Hepatic stellate cell (primary cell): ENCODE measurements around the gene DNAH17.

Experiments
- DNase-seq: peaks from one replicate; pipeline ENCODE4 v3.0.0; 2011; ENCODE audit warnings: low spot score

DNAH17 gene

GRCh38 chr17:78411241-78411857, 165.8 kb downstream of the DNAH17 start:
- no peak for DNase-seq

- DNase-seq, result no peak
These were observed 167.8 kb downstream of the DNAH17 start for GRCh38 chr17:78409191-78409928.

- DNase-seq, result no peak
These were observed 168.6 kb downstream of the DNAH17 start for GRCh38 chr17:78408476-78409050.

GRCh38 chr17:78407387-78408000, 169.7 kb downstream of the DNAH17 start:
- no peak for DNase-seq

GRCh38 chr17:78406920-78407319, 170.3 kb downstream of the DNAH17 start:
- DNase-seq, result no peak

GRCh38 chr17:78406396-78406795, 170.8 kb downstream of the DNAH17 start:
- DNase-seq, result no peak

- DNase-seq, result no peak
These were observed 173.4 kb downstream of the DNAH17 start for GRCh38 chr17:78403822-78404221.

GRCh38 chr17:78401891-78402290, 175.3 kb downstream of the DNAH17 start:
- no peak for DNase-seq

GRCh38 chr17:78401246-78401645, 175.9 kb downstream of the DNAH17 start:
- peak; percentile 53 for DNase-seq

GRCh38 chr17:78400581-78401240, 176.5 kb downstream of the DNAH17 start:
- DNase-seq, result no peak

- no peak for DNase-seq
These were observed 177.5 kb downstream of the DNAH17 start for GRCh38 chr17:78399693-78400144.

- no peak for DNase-seq
These were observed 178.0 kb downstream of the DNAH17 start for GRCh38 chr17:78399028-78399692.

- DNase-seq, result no peak
These were observed 178.8 kb downstream of the DNAH17 start for GRCh38 chr17:78398390-78398789.

GRCh38 chr17:78397681-78398101, 179.5 kb downstream of the DNAH17 start:
- DNase-seq, result peak; percentile 81

GRCh38 chr17:78396441-78397337, 180.5 kb downstream of the DNAH17 start:
- DNase-seq, result no peak

- no peak for DNase-seq
These were observed 182.0 kb downstream of the DNAH17 start for GRCh38 chr17:78395155-78395554.

GRCh38 chr17:78394209-78394608, 183.0 kb downstream of the DNAH17 start:
- DNase-seq, result no peak

GRCh38 chr17:78393575-78393974, 183.6 kb downstream of the DNAH17 start:
- DNase-seq, result no peak

GRCh38 chr17:78392295-78392694, 184.9 kb downstream of the DNAH17 start:
- DNase-seq, result no peak

- peak; percentile 58 for DNase-seq
These were observed 185.4 kb downstream of the DNAH17 start for GRCh38 chr17:78391843-78392242.

GRCh38 chr17:78391051-78391431, 186.2 kb downstream of the DNAH17 start:
- DNase-seq, result no peak
